NT2/D1 (cell line): ENCODE data around the gene TMIGD2.

Experiments
- SUZ12 ChIP-seq: IDR thresholded peaks from 2 replicates; pipeline ENCODE4 v1.6.1; 2011; ENCODE audit not compliant: insufficient read length, insufficient read depth; ENCODE audit errors: extremely low read depth
- YY1 ChIP-seq: IDR thresholded peaks from 2 replicates; pipeline ENCODE4 v1.6.1; 2011; ENCODE audit not compliant: insufficient read length, insufficient read depth
- ZNF274 ChIP-seq: IDR thresholded peaks from 2 replicates; pipeline ENCODE4 v1.6.1; 2011; ENCODE audit warnings: mild to moderate bottlenecking, low read depth, low read length

GRCh38 chr19:4278010-4278409 lies 24.2 kb downstream of the TMIGD2 start:
- TF ChIP-seq ZNF274 (no peak), SUZ12 (no peak), YY1 (no peak)
